T-helper 1 cell treated with Interleukin-12 subunit alpha and Interleukin-12 subunit beta and Interleukin-4 antibody, amounts not matched to agents 30 μg/mL and 1 μg/mL, for 36 hours (primary cell): ENCODE measurements around the gene LPAR3.

Experiments
- H3K27ac Mint-ChIP-seq: one replicate; pipeline ENCODE4 v1.8.0; 2021; ENCODE audit warnings: mild to moderate bottlenecking, mixed read lengths
- H3K27me3 Mint-ChIP-seq: one replicate; pipeline ENCODE4 v1.8.0; 2021; ENCODE audit warnings: low read depth, mixed read lengths
- H3K36me3 Mint-ChIP-seq: one replicate; pipeline ENCODE4 v1.8.0; 2021; ENCODE audit warnings: low read depth, mixed read lengths
- H3K4me1 Mint-ChIP-seq: one replicate; pipeline ENCODE4 v1.8.0; 2021; ENCODE audit warnings: low read depth, mixed read lengths
- H3K4me3 Mint-ChIP-seq: one replicate; pipeline ENCODE4 v1.8.0; 2021; ENCODE audit warnings: mild to moderate bottlenecking, moderate library complexity, mixed read lengths
- H3K9me3 Mint-ChIP-seq: one replicate; pipeline ENCODE4 v1.8.0; 2021; ENCODE audit warnings: mixed read lengths

LPAR3 gene

GRCh38 chr1:84856726-84857270 is 36.2 kb downstream of the LPAR3 start:
- Mint-ChIP-seq H3K27ac (no peak overlapping the region), H3K36me3 (peaks cover 20% of the 10 kb centered on the region), H3K4me3 (no peak overlapping the region), H3K9me3 (peaks cover 3% of the 10 kb centered on the region), H3K27me3 (no peaks in the 10 kb centered on the region), H3K4me1 (peaks cover 59% of the 10 kb centered on the region)

GRCh38 chr1:84855691-84856630 is 37.0 kb downstream of the LPAR3 start:
- Mint-ChIP-seq H3K4me3 (no peak overlapping the region), H3K27me3 (no peaks in the 10 kb centered on the region), H3K9me3 (peaks cover 3% of the 10 kb centered on the region), H3K36me3 (peaks cover 21% of the 10 kb centered on the region), H3K27ac (peak overlapping the region; percentile 33), H3K4me1 (peaks cover 50% of the 10 kb centered on the region)

DNA sequence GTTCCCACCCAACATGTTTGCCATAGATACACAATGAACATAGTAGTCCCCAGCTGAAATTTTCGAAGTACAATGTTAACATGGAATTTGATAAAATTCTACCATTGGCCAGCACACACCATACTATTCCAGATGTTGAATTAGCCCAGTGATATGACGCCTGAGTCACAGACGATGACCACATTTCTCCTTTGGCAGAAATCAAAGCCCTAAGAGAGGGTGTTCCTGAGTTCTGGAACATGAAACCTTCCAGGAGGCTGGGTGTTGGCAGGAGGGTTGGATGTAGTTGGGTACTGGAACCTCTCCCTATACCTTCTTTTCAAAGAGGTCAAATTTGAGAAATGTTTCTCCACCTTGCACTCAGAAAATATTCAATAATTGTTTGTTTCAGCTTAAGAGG is 37.8 kb downstream of the LPAR3 start:
- Mint-ChIP-seq H3K4me3 (no peak overlapping the region), H3K36me3 (peaks cover 19% of the 10 kb centered on the region), H3K9me3 (peaks cover 3% of the 10 kb centered on the region), H3K4me1 (peaks cover 47% of the 10 kb centered on the region), H3K27me3 (no peaks in the 10 kb centered on the region), H3K27ac (peak overlapping the region; percentile 7)

DNA sequence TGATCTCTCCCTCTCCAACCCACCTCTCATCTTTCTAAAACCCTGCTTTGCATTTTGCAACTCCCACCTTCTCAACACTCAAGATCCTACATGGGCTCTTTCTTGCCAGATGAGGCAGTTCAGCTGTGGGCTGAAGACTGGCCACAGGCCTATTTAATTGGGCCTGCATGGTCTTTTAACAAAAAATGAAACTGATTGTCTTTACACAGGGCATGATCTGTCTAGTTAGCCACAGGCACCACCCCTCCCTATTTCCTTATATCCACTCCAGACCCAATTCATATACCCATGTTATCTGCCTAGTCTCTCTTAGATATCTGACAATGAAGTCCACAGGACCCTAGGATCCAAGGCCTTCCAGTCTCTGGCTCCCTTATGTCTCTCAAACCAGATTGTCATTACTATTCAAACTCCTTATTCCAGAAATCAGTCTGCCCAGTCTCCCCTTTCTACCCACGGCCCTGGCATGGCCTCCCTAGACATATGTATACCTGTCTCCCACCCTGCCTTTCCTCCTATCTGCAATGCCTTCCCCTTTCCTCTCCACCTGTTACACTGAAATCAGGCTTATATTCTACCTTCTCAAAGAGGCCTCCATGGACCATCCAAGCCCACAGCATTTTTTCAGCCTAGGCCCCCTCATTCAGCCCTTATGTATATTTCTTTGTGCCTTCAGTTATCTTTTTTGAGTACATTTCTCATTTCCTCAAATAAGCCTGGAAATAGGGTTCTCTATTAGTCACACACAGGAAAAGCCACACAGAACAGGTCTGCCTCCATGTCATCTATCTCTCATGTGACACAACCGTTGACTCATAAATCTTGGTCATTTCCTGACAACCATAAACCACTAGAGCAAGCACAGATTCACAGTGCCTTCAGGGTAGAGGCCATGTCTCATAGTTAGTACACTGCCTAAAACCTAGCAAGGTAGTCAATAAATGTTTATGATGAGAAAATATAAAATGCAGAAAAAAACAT is 39.0 kb downstream of the LPAR3 start:
- H3K9me3 Mint-ChIP-seq: peaks cover 3% of the 10 kb centered on the region
- H3K4me3 Mint-ChIP-seq: peak overlapping the region; percentile 67
- peaks cover 19% of the 10 kb centered on the region for H3K36me3 Mint-ChIP-seq
- H3K27ac Mint-ChIP-seq: peak overlapping the region; percentile 88
- peaks cover 40% of the 10 kb centered on the region for H3K4me1 Mint-ChIP-seq
- no peaks in the 10 kb centered on the region for H3K27me3 Mint-ChIP-seq

DNA sequence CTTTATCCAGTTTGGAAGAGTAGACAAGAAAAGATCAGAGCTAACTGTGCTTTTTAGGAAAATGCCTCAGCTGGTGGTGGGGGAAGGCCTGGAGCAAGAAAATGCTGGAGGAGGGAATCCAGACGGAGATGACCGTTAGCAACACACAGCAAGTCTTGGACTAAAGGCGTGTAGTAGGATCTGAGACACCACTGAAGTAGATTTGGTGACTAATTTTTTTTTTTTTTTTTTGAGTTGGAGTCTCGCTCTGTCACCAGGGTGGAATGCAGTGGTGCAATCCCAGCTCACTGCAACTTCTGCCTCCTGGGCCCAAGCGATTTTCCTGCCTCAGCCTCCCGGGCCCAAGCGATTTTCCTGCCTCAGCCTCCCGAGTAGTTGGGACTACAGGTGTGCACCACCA is 41.2 kb downstream of the LPAR3 start:
- Mint-ChIP-seq H3K4me1 (peaks cover 44% of the 10 kb centered on the region), H3K4me3 (no peak overlapping the region), H3K27ac (no peak overlapping the region), H3K9me3 (peaks cover 3% of the 10 kb centered on the region), H3K36me3 (peaks cover 17% of the 10 kb centered on the region), H3K27me3 (no peaks in the 10 kb centered on the region)

GRCh38 chr1:84849357-84849975 is 43.5 kb downstream of the LPAR3 start:
- peaks cover 3% of the 10 kb centered on the region for H3K9me3 Mint-ChIP-seq
- peaks cover 30% of the 10 kb centered on the region for H3K4me1 Mint-ChIP-seq
- H3K27ac Mint-ChIP-seq: no peak overlapping the region
- peaks cover 12% of the 10 kb centered on the region for H3K36me3 Mint-ChIP-seq
- H3K4me3 Mint-ChIP-seq: no peak overlapping the region
- no peaks in the 10 kb centered on the region for H3K27me3 Mint-ChIP-seq

- Mint-ChIP-seq H3K36me3 (peaks cover 8% of the 10 kb centered on the region), H3K4me1 (peaks cover 13% of the 10 kb centered on the region), H3K27me3 (peaks cover 3% of the 10 kb centered on the region), H3K9me3 (no peaks in the 10 kb centered on the region), H3K27ac (no peak overlapping the region), H3K4me3 (no peak overlapping the region)
These were observed 45.5 kb downstream of the LPAR3 start for GRCh38 chr1:84847253-84848250.

DNA sequence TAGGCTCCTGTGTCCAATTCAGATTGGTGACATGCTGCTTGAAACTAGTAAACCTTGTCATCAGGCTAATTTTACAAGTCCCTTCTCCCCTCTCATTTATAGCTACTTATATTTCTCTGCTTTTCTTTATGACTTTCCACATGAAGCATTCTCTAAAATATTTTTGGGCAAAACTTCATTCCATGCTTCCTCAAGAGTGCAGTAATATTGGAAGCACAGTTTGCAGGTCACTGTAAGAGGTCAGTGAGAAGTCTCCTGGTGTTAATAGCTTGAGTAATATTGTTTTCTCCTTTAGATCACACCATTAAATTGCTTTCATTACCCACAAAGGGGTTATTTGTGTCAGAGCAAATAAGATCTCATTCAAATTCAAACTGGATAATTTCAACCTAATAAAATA is 46.6 kb downstream of the LPAR3 start:
- no peak overlapping the region for H3K27ac Mint-ChIP-seq
- H3K4me3 Mint-ChIP-seq: no peak overlapping the region
- H3K36me3 Mint-ChIP-seq: peaks cover 2% of the 10 kb centered on the region
- H3K9me3 Mint-ChIP-seq: no peaks in the 10 kb centered on the region
- peaks cover 3% of the 10 kb centered on the region for H3K27me3 Mint-ChIP-seq
- H3K4me1 Mint-ChIP-seq: peaks cover 12% of the 10 kb centered on the region

- H3K9me3 Mint-ChIP-seq: no peaks in the 10 kb centered on the region
- H3K27ac Mint-ChIP-seq: no peak overlapping the region
These were observed 47.6 kb downstream of the LPAR3 start for GRCh38 chr1:84845357-84845756.

DNA sequence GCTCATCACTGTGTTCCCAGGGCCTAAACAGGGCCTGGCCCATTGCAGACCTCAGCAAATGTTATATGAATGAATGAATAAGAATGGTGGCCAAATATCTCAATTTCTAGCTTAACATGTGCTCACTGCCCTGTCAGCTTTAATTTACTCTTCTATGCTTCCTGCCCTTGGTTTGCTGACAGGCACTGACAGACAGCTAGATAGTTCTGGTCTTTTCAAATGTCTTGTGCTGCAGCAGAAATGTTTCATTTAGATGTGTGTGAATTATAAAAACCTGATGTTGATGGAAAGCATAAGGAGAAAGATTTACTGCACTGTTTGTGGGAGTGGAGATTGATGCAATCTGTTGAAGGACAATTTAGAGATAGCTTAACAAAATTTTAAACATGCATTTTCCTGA is 48.9 kb downstream of the LPAR3 start:
- no peak overlapping the region for H3K4me3 Mint-ChIP-seq
- peaks cover 3% of the 10 kb centered on the region for H3K27me3 Mint-ChIP-seq
- no peak overlapping the region for H3K27ac Mint-ChIP-seq
- peaks cover 2% of the 10 kb centered on the region for H3K36me3 Mint-ChIP-seq
- H3K9me3 Mint-ChIP-seq: no peaks in the 10 kb centered on the region
- peaks cover 12% of the 10 kb centered on the region for H3K4me1 Mint-ChIP-seq

More at GRCh38 chr1:84845357-84845756, 47.6 kb downstream of the LPAR3 start:
- Mint-ChIP-seq H3K27me3 (peaks cover 3% of the 10 kb centered on the region), H3K36me3 (peaks cover 2% of the 10 kb centered on the region), H3K4me3 (no peak overlapping the region), H3K4me1 (peaks cover 12% of the 10 kb centered on the region)

- Mint-ChIP-seq H3K27ac (no peak overlapping the region), H3K4me1 (peaks cover 9% of the 10 kb centered on the region), H3K9me3 (no peaks in the 10 kb centered on the region), H3K36me3 (peaks cover 3% of the 10 kb centered on the region), H3K27me3 (peaks cover 3% of the 10 kb centered on the region), H3K4me3 (no peak overlapping the region)
These were observed 50.2 kb downstream of the LPAR3 start for GRCh38 chr1:84842748-84843231.

DNA sequence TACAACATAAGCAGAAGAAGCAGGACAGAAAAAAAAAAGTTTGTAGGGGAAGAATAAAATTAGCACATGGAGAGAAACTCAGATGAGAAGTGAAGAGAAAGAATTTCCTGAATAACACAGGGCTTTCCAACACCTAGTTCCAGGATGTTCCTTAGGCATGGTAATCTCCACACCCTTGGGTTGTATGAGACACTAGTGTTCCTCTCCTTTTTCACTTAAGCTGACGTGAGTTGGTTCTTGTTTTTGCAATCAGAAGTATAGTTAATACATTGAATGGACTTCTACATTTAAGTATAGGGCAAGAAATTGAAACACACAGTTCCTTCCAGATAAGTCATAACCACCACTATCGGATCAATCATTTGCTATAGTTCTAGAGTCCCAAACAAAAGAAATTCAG is 51.0 kb downstream of the LPAR3 start:
- Mint-ChIP-seq H3K4me1 (peaks cover 3% of the 10 kb centered on the region), H3K36me3 (peaks cover 1% of the 10 kb centered on the region), H3K9me3 (no peaks in the 10 kb centered on the region), H3K4me3 (no peak overlapping the region), H3K27me3 (peaks cover 3% of the 10 kb centered on the region), H3K27ac (no peak overlapping the region)

- Mint-ChIP-seq H3K27ac (no peak overlapping the region), H3K36me3 (peaks cover 1% of the 10 kb centered on the region), H3K4me3 (no peak overlapping the region), H3K4me1 (peaks cover 5% of the 10 kb centered on the region), H3K9me3 (no peaks in the 10 kb centered on the region), H3K27me3 (peaks cover 3% of the 10 kb centered on the region)
These were observed 52.7 kb downstream of the LPAR3 start for GRCh38 chr1:84840346-84840745.
